ENCODE data around the gene KCNMB2.

- no peak for TF ChIP-seq USF2 (IDR thresholded peaks at IDR 0.05; ENCODE audit: borderline replicate concordance, low read depth, low read length)
- TF ChIP-seq CTCF (IDR thresholded peaks at IDR 0.05) = no peak
- no peak for TF ChIP-seq EP300 (IDR thresholded peaks at IDR 0.05; ENCODE audit: borderline replicate concordance in 1 of 2, low read depth in 1 of 2, low read length in 1 of 2)
- TF ChIP-seq TEAD4 (IDR thresholded peaks at IDR 0.05; ENCODE audit: borderline replicate concordance, insufficient read depth) = no peak
- no peak for TF ChIP-seq REST (IDR thresholded peaks at IDR 0.05; ENCODE audit: low read depth, low read length)
- TF ChIP-seq MXI1 (IDR thresholded peaks at IDR 0.05; ENCODE audit: low read depth, low read length) = no peak
- TF ChIP-seq POLR2AphosphoS5 (IDR thresholded peaks at IDR 0.05; ENCODE audit: low read depth, low read length) = no peak
- no peak for TF ChIP-seq SIN3A (IDR thresholded peaks at IDR 0.05; ENCODE audit: borderline replicate concordance, low read depth, low read length)
Observed at GRCh38 chr3:178671377-178671776, 135.1 kb downstream of the KCNMB2 start.

Measured in SK-N-SH (cell line).